ENCODE measurements around the gene ALPK1. TPM values are rescaled to one million over a fixed set of nuclear protein-coding genes. Genes with fewer than 3 reads are reported as not detected.
"Not testable (repeated sequence)": the region's sequence is repeated elsewhere in the genome, so short reads cannot be mapped to it uniquely, and the experiment has no call there.

Gene ALPK1
- total RNA-seq, 1 experiment from 2014 or later = 4.9 TPM

GRCh38 chr4:112473985-112474384, 176.8 kb downstream of the ALPK1 start:
- Mint-ChIP-seq H3K27ac (ENCODE audit: unreplicated experiment) (no peak overlapping the region), H3K4me1 (ENCODE audit: low read depth, unreplicated experiment) (no peaks in the 10 kb centered on the region), H3K36me3 (ENCODE audit: insufficient read depth, unreplicated experiment) (no peaks in the 10 kb centered on the region), H3K27me3 (ENCODE audit: insufficient read depth, unreplicated experiment) (peaks cover 9% of the 10 kb centered on the region), H3K9me3 (ENCODE audit: unreplicated experiment) (no peaks in the 10 kb centered on the region), H3K4me3 (ENCODE audit: unreplicated experiment) (no peak overlapping the region)
- TF ChIP-seq, protein P1, sequence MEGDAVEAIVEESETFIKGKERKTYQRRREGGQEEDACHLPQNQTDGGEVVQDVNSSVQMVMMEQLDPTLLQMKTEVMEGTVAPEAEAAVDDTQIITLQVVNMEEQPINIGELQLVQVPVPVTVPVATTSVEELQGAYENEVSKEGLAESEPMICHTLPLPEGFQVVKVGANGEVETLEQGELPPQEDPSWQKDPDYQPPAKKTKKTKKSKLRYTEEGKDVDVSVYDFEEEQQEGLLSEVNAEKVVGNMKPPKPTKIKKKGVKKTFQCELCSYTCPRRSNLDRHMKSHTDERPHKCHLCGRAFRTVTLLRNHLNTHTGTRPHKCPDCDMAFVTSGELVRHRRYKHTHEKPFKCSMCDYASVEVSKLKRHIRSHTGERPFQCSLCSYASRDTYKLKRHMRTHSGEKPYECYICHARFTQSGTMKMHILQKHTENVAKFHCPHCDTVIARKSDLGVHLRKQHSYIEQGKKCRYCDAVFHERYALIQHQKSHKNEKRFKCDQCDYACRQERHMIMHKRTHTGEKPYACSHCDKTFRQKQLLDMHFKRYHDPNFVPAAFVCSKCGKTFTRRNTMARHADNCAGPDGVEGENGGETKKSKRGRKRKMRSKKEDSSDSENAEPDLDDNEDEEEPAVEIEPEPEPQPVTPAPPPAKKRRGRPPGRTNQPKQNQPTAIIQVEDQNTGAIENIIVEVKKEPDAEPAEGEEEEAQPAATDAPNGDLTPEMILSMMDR (IDR thresholded peaks at IDR 0.05; ENCODE audit: insufficient read depth in 1 of 2, low read depth in 1 of 2, low read length in 1 of 2, severe bottlenecking in 1 of 2, unreplicated experiment in 1 of 2) = no peak
- intact Hi-C loops (cut with micrococcal nuclease; ENCODE audit: unreplicated experiment) = no loop called here
- CTCF ChIA-PET = no interaction called here
- no peaks in the 10 kb centered on the region for H3K27me3 ChIP-seq (replicated peaks; ENCODE audit: control insufficient read depth, insufficient read depth, low read length)
- no peaks in the 10 kb centered on the region for H3K9me3 ChIP-seq
- no peaks in the 10 kb centered on the region for H3K36me3 ChIP-seq (ENCODE audit: control insufficient read depth, insufficient read depth, low read length)
- no peak for DNase-seq
- H3K4me3 ChIP-seq (ENCODE audit: low read depth, low read length) = no peak overlapping the region
- POLR2A ChIA-PET = no interaction called here
- no peaks in the 10 kb centered on the region for H3K4me1 ChIP-seq
- no TSS peak for BruUV-seq (replicated peaks)

DNA sequence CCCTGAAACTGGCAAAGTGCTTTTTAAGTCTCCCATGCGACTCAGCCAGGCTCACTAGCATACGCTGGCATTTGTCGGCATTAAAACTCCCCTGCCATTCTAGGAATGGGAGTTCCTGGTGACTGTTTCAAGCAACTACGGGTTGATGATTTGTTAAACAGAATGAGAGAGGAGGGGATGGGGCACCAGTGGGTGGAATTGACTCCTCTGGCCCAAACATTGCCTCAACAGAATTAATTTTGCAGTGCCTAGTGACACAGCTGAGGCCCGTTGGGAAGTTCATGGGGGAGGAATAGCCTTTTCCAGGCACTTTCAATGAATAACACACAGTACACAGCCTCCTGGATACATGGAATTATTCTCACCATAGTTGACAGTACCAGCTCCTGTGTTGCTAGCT, 188.8 kb downstream of the ALPK1 start:
- H3K27me3 ChIP-seq (replicated peaks; ENCODE audit: control insufficient read depth, insufficient read depth, low read length) = no peaks in the 10 kb centered on the region
- BruUV-seq (replicated peaks) = no TSS peak
- H3K9me3 ChIP-seq = peaks cover 6% of the 10 kb centered on the region; the same call in 1 of the 2 replicates
- H3K4me3 ChIP-seq (ENCODE audit: low read depth, low read length) = no peak overlapping the region
- ChIA-PET CTCF (no interaction called here), POLR2A (no interaction called here)
- Mint-ChIP-seq H3K27ac (ENCODE audit: unreplicated experiment) (no peak overlapping the region), H3K27me3 (ENCODE audit: insufficient read depth, unreplicated experiment) (no peaks in the 10 kb centered on the region), H3K9me3 (ENCODE audit: unreplicated experiment) (peaks cover 29% of the 10 kb centered on the region), H3K4me3 (ENCODE audit: unreplicated experiment) (no peak overlapping the region), H3K36me3 (ENCODE audit: insufficient read depth, unreplicated experiment) (no peaks in the 10 kb centered on the region), H3K4me1 (ENCODE audit: low read depth, unreplicated experiment) (no peaks in the 10 kb centered on the region)
- H3K4me1 ChIP-seq = no peaks in the 10 kb centered on the region
- TF ChIP-seq, protein P1 (IDR thresholded peaks at IDR 0.05; ENCODE audit: insufficient read depth in 1 of 2, low read depth in 1 of 2, low read length in 1 of 2, severe bottlenecking in 1 of 2, unreplicated experiment in 1 of 2) = no peak
- intact Hi-C loops (cut with micrococcal nuclease; ENCODE audit: unreplicated experiment) = no loop called here
- H3K36me3 ChIP-seq (ENCODE audit: control insufficient read depth, insufficient read depth, low read length) = no peaks in the 10 kb centered on the region
- DNase-seq = no peak

DNA sequence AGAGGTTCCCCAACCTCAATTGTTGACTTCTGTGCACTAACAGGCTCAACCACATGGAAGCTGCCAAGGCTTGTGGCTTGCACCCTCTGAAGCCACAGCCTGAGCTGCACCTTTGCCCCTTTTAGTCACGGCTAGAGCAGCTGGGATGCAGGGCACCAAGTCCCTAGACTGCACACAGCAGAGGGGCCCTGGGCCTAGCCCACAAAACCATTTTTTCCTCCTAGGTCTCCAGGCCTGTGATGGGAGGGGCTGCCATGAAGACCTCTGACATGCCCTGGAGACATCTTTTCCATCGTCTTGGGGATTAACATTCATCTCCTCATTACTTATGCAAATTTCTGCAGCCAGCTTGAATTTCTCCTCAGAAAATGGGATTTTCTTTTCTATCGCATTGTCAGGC, 193.6 kb downstream of the ALPK1 start:
- BruUV-seq (replicated peaks); H3K4me1 ChIP-seq; POLR2A ChIA-PET; H3K27me3 Mint-ChIP-seq (ENCODE audit: insufficient read depth, unreplicated experiment); H3K36me3 Mint-ChIP-seq (ENCODE audit: insufficient read depth, unreplicated experiment); H3K27me3 ChIP-seq (replicated peaks; ENCODE audit: control insufficient read depth, insufficient read depth, low read length); H3K4me1 Mint-ChIP-seq (ENCODE audit: low read depth, unreplicated experiment); H3K36me3 ChIP-seq (ENCODE audit: control insufficient read depth, insufficient read depth, low read length); H3K9me3 ChIP-seq; H3K4me3 Mint-ChIP-seq (ENCODE audit: unreplicated experiment); CTCF ChIA-PET; DNase-seq; intact Hi-C loops (cut with micrococcal nuclease; ENCODE audit: unreplicated experiment); H3K4me3 ChIP-seq (ENCODE audit: low read depth, low read length); H3K27ac Mint-ChIP-seq (ENCODE audit: unreplicated experiment): not testable (repeated sequence)
- H3K9me3 Mint-ChIP-seq (ENCODE audit: unreplicated experiment) = peaks cover 25% of the 10 kb centered on the region

Other genes with a start within 250 kb of the ALPK1 start
- gene FAM241A, start 151.9 kb upstream of the ALPK1 start, total RNA-seq (2022) = 1.0 and 1.1 TPM in 2 replicates
- 19.1 and 24.0 TPM in 2 replicates for gene AP1AR, start 65.6 kb upstream of the ALPK1 start, total RNA-seq (2022)
- gene TIFA, start 11.5 kb upstream of the ALPK1 start, total RNA-seq (2022) = 4.6 and 5.1 TPM in 2 replicates
- gene NEUROG2, start 218.8 kb downstream of the ALPK1 start, total RNA-seq (2022) = not detected in 2 replicates